H9 (cell line): Measurements from ENCODE around the gene TPH1. TPM values are rescaled to one million over a fixed set of nuclear protein-coding genes. Genes with fewer than 3 reads are reported as not detected.
A peak's percentile ranks its signal among the peaks of the same experiment; 100 is the strongest.

Experiments
- DNase-seq: peaks from one replicate; pipeline ENCODE4 v3.0.0-alpha.2; 2017
- H2AFZ ChIP-seq: one replicate; pipeline ENCODE4 v1.6.1; 2013; ENCODE audit warnings: mild to moderate bottlenecking, low read length, control low read depth, moderate library complexity
- H2AK5ac ChIP-seq: 2 replicates; pipeline ENCODE4 v1.6.1; 2013; ENCODE audit warnings: low read length, control low read depth, mixed read lengths; ENCODE audit not compliant: insufficient read length
- H2BK120ac ChIP-seq: one replicate; pipeline ENCODE4 v1.6.1; 2013; ENCODE audit warnings: low read depth, mild to moderate bottlenecking, low read length, control low read depth, inconsistent platforms; ENCODE audit not compliant: poor library complexity, severe bottlenecking
- H2BK12ac ChIP-seq: 2 replicates; pipeline ENCODE4 v1.6.1; 2013; ENCODE audit warnings: low read length, control low read depth, mixed read lengths, low read depth; ENCODE audit not compliant: insufficient read length
- H2BK15ac ChIP-seq: 2 replicates; pipeline ENCODE4 v1.6.1; 2013; ENCODE audit warnings: low read depth, low read length, control low read depth
- H2BK20ac ChIP-seq: one replicate; pipeline ENCODE4 v1.6.1; 2013; ENCODE audit warnings: low read depth, mild to moderate bottlenecking, low read length, control low read depth, inconsistent platforms; ENCODE audit not compliant: poor library complexity, severe bottlenecking
- H2BK5ac ChIP-seq: 2 replicates; pipeline ENCODE4 v1.6.1; 2013; ENCODE audit warnings: low read length, control low read depth, mixed read lengths; ENCODE audit not compliant: insufficient read length
- H3K14ac ChIP-seq: 2 replicates; pipeline ENCODE4 v1.6.1; 2013; ENCODE audit warnings: low read length, control low read depth; ENCODE audit not compliant: insufficient read depth
- H3K18ac ChIP-seq: 2 replicates; pipeline ENCODE4 v1.6.1; 2013; ENCODE audit warnings: low read depth, mild to moderate bottlenecking, mixed read lengths, low read length, control low read depth; ENCODE audit not compliant: insufficient read length
- H3K23ac ChIP-seq: 2 replicates; pipeline ENCODE4 v1.6.1; 2013; ENCODE audit warnings: low read length, control low read depth, mixed read lengths, low read depth; ENCODE audit not compliant: insufficient read length
- H3K23me2 ChIP-seq: 2 replicates; pipeline ENCODE4 v1.6.1; 2013; ENCODE audit warnings: low read depth, mild to moderate bottlenecking, mixed read lengths, low read length, control low read depth; ENCODE audit not compliant: insufficient read length, poor library complexity, severe bottlenecking
- H3K27ac ChIP-seq: 2 replicates; pipeline ENCODE4 v1.5.1; 2013; ENCODE audit warnings: low read length, control low read depth, mixed read lengths, low read depth; ENCODE audit not compliant: insufficient read length
- H3K27me3 ChIP-seq: 2 replicates; pipeline ENCODE4 v1.6.1; 2013; ENCODE audit warnings: low read length, control low read depth, inconsistent platforms; ENCODE audit not compliant: insufficient read depth
- H3K4ac ChIP-seq: 2 replicates; pipeline ENCODE4 v1.6.1; 2013; ENCODE audit warnings: low read depth, mild to moderate bottlenecking, control low read depth, inconsistent platforms, low read length, moderate library complexity
- H3K4me1 ChIP-seq: 2 replicates; pipeline ENCODE4 v1.6.1; 2013; ENCODE audit warnings: low read length, control low read depth, inconsistent platforms; ENCODE audit not compliant: insufficient read depth
- H3K4me2 ChIP-seq: 2 replicates; pipeline ENCODE4 v1.6.1; 2013; ENCODE audit warnings: low read length, control low read depth, mixed read lengths; ENCODE audit not compliant: insufficient read length, insufficient read depth
- H3K56ac ChIP-seq: 2 replicates; pipeline ENCODE4 v1.6.1; 2013; ENCODE audit warnings: low read depth, mild to moderate bottlenecking, mixed read lengths, low read length, control low read depth; ENCODE audit not compliant: insufficient read length
- H3K79me1 ChIP-seq: 2 replicates; pipeline ENCODE4 v1.6.1; 2013; ENCODE audit warnings: low read depth, mild to moderate bottlenecking, moderate library complexity, low read length, control low read depth, inconsistent platforms; ENCODE audit not compliant: insufficient read depth, poor library complexity, severe bottlenecking
- H3K79me2 ChIP-seq: 2 replicates; pipeline ENCODE4 v1.6.1; 2013; ENCODE audit warnings: low read length, control low read depth, inconsistent platforms; ENCODE audit not compliant: insufficient read depth
- H3K9ac ChIP-seq: 2 replicates; pipeline ENCODE4 v1.6.1; 2013; ENCODE audit warnings: low read length, control low read depth, mixed read lengths; ENCODE audit not compliant: insufficient read length; ENCODE audit errors: extremely low read depth
- H3K9me3 ChIP-seq: one replicate; pipeline ENCODE4 v1.6.1; 2013; ENCODE audit warnings: low read depth, low read length, inconsistent platforms; ENCODE audit not compliant: control insufficient read depth
- H3T11ph ChIP-seq: one replicate; pipeline ENCODE4 v1.6.1; 2013; ENCODE audit warnings: mild to moderate bottlenecking, low read length, control low read depth, inconsistent platforms
- H4K20me1 ChIP-seq: one replicate; pipeline ENCODE4 v1.6.1; 2013; ENCODE audit not compliant: control insufficient read depth, insufficient read length, insufficient read depth
- H4K5ac ChIP-seq: 2 replicates; pipeline ENCODE4 v1.6.1; 2013; ENCODE audit warnings: low read depth, mild to moderate bottlenecking, mixed read lengths, low read length, control low read depth; ENCODE audit not compliant: insufficient read length
- H4K8ac ChIP-seq: replicated peaks from 2 replicates; pipeline ENCODE4 v1.6.1; 2013; ENCODE audit warnings: low read length, control low read depth, mixed read lengths, low read depth; ENCODE audit not compliant: insufficient read length
- H4K91ac ChIP-seq: 2 replicates; pipeline ENCODE4 v1.6.1; 2013; ENCODE audit warnings: low read depth, mild to moderate bottlenecking, moderate library complexity, mixed read lengths, low read length, control low read depth; ENCODE audit not compliant: insufficient read length
- H3K27ac Mint-ChIP-seq, 3 experiments: 2 replicates in 2 of 3; 3 replicates in 1 of 3; pipeline ENCODE4 v1.8.0; 2020 to 2021; ENCODE audit warnings: mixed read lengths in 3 of 3, mild to moderate bottlenecking in 1 of 3, moderate library complexity in 1 of 3
- H3K27me3 Mint-ChIP-seq: 2 replicates; pipeline ENCODE4 v1.8.0; 2021; ENCODE audit warnings: low read depth, mild to moderate bottlenecking, moderate library complexity, mixed read lengths
- H3K36me3 Mint-ChIP-seq, 3 experiments: 2 replicates in 2 of 3; 3 replicates in 1 of 3; pipeline ENCODE4 v1.8.0; 2020 to 2021; ENCODE audit warnings: low read depth in 3 of 3, mixed read lengths in 3 of 3; ENCODE audit not compliant: insufficient read depth in 1 of 3
- H3K4me1 Mint-ChIP-seq, 2 experiments: 2 replicates each; pipeline ENCODE4 v1.8.0; 2020; ENCODE audit warnings: mixed read lengths in 2 of 2
- H3K4me3 Mint-ChIP-seq, 2 experiments: 2 replicates in 1 of 2; 3 replicates in 1 of 2; pipeline ENCODE4 v1.8.0; 2020 to 2021; ENCODE audit warnings: mild to moderate bottlenecking in 2 of 2, mixed read lengths in 2 of 2, moderate library complexity in 1 of 2
- H3K9me3 Mint-ChIP-seq, 2 experiments: 2 replicates in 1 of 2; 3 replicates in 1 of 2; pipeline ENCODE4 v1.8.0; 2020; ENCODE audit warnings: mild to moderate bottlenecking in 2 of 2, mixed read lengths in 2 of 2, moderate library complexity in 1 of 2
- WGBS: extraction: QIAGEN DNeasy Blood & Tissue Kit; methylation state at CpG from one replicate; pipeline ENCODE4 v1.1.7; 2013; ENCODE audit warnings: missing lambda C conversion rate, low lambda C conversion rate, mixed read lengths; ENCODE audit not compliant: insufficient read length; ENCODE audit errors: extremely low coverage; 5-methylcytosine and 5-hydroxymethylcytosine counted together
- total RNA-seq: library from RNA; stranded (reverse); gene quantifications from 2 replicates; pipeline ENCODE4 v1.2.1, GENCODE V29; 2021
- TF ChIP-seq, protein P1 (sequence below): fragments of 200-600 bp; sonication (generic); conservative IDR thresholded peaks from 3 replicates; pipeline ENCODE4 v1.8.0; 2021; ENCODE audit warnings: antibody characterized with exemption, mild to moderate bottlenecking

Gene TPH1
- total RNA-seq, 1 experiment from 2014 or later, result 0.17 TPM

DNA sequence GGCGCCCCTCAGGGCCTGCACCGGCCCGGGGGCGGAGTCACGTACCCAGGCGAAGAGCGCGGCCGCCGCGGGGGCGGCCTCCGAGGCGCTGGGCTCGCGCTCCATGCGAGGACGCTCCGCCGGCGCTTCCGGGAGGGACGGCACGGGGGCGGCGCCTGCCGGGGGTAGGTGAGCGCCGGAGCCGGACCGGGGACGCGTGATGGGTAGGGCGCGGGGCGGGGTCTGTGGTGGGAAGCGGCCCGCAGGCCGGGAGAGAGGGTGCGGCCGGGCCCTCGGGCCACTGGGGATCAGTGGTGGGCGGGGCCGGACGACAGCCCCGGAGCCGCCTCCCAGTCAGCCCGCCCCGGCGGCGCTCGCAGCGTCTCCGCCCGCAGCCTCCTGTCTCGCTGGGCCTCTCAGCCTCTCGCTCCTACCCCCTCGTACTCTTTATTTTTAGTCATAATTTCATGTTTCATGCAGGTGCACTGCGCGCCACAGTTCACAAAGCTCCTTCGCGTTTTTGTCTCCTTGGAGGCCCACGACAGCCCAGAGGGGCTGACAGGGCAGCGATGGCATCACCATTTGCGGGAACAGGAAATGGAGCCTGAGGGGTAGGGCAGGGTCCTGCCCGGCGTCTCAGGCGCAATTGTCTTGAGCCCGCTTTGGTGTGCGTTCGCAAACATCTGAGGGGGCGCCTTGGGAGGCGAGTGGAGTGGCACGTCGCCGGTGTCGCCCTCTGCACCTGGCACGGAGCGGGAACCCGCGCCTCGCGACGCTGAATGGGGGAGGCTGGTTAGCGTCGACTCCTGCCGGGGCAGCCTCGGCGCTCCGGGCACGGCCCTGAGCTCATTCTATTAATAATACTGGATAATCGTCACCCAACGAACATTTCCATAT lies 32.9 kb downstream of the TPH1 start, which contains the start of gene SERGEF:
Gene SERGEF, minus strand, starts transcription at position 142 of the 876 bp plus-strand sequence. Its CDS starts 37 bp downstream, at position 105.
- peak within 1 kb of the TSS; percentile 93 to 99 for H3K4me3 Mint-ChIP-seq
- H3K9ac ChIP-seq, result peak within 1 kb of the TSS; percentile 12
- TF ChIP-seq, protein P1, sequence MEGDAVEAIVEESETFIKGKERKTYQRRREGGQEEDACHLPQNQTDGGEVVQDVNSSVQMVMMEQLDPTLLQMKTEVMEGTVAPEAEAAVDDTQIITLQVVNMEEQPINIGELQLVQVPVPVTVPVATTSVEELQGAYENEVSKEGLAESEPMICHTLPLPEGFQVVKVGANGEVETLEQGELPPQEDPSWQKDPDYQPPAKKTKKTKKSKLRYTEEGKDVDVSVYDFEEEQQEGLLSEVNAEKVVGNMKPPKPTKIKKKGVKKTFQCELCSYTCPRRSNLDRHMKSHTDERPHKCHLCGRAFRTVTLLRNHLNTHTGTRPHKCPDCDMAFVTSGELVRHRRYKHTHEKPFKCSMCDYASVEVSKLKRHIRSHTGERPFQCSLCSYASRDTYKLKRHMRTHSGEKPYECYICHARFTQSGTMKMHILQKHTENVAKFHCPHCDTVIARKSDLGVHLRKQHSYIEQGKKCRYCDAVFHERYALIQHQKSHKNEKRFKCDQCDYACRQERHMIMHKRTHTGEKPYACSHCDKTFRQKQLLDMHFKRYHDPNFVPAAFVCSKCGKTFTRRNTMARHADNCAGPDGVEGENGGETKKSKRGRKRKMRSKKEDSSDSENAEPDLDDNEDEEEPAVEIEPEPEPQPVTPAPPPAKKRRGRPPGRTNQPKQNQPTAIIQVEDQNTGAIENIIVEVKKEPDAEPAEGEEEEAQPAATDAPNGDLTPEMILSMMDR, result no peak
- H4K8ac ChIP-seq, result no peak within 1 kb of the TSS
- no peak within 1 kb of the TSS for H2BK20ac ChIP-seq
- H3K27ac ChIP-seq, result no peak within 1 kb of the TSS
- no peak within 1 kb of the TSS for H2BK120ac ChIP-seq
- H3K4me1 Mint-ChIP-seq, result peaks cover 25 to 29% of the 10 kb centered on the region in 2 experiments
- no peaks in the 10 kb centered on the region for H4K20me1 ChIP-seq
- DNase-seq, result peak; percentile 96
- H3K27me3 ChIP-seq, result peaks cover 5% of the 10 kb centered on the region; the same call in 1 of the 2 replicates
- peak within 1 kb of the TSS; percentile 87 for H3K4me2 ChIP-seq
- no peak within 1 kb of the TSS for H2BK12ac ChIP-seq
- H2AK5ac ChIP-seq, result no peak within 1 kb of the TSS
- peaks cover 2% of the 10 kb centered on the region; the same call in 1 of the 2 replicates for H3K79me2 ChIP-seq
- no CpG with 5 or more reads among the region's 93 CpGs for WGBS
- peaks cover 15% of the 10 kb centered on the region for H3K23me2 ChIP-seq
- H3T11ph ChIP-seq, result no peak within 1 kb of the TSS
- H4K91ac ChIP-seq, result no peak within 1 kb of the TSS
- H3K27ac Mint-ChIP-seq, result peak within 1 kb of the TSS; percentile 10 to 95 (median 67); a peak in 4 of 7 replicates
- H3K27me3 Mint-ChIP-seq, result peaks cover 25% of the 10 kb centered on the region
- H3K4ac ChIP-seq, result no peak within 1 kb of the TSS
- H3K14ac ChIP-seq, result peak within 1 kb of the TSS; percentile 38; the same call in 1 of the 2 replicates
- peak within 1 kb of the TSS; percentile 79 for H2AFZ ChIP-seq
- no peaks in the 10 kb centered on the region; a peak in 1 of 7 replicates for H3K36me3 Mint-ChIP-seq
- no peak within 1 kb of the TSS for H2BK15ac ChIP-seq
- no peaks in the 10 kb centered on the region for H3K9me3 Mint-ChIP-seq
- no peak within 1 kb of the TSS for H2BK5ac ChIP-seq
- no peak within 1 kb of the TSS for H3K23ac ChIP-seq
- no peak within 1 kb of the TSS for H3K56ac ChIP-seq
- no peak within 1 kb of the TSS for H3K18ac ChIP-seq
- no peak within 1 kb of the TSS for H4K5ac ChIP-seq
- peaks cover 4% of the 10 kb centered on the region for H3K79me1 ChIP-seq
- H3K4me1 ChIP-seq, result no peaks in the 10 kb centered on the region; the same call in 1 of the 2 replicates
- H3K9me3 ChIP-seq, result no peaks in the 10 kb centered on the region
